Astrocyte (in vitro differentiated cells and primary cell): ENCODE measurements around the gene BLOC1S5.

Source experiments
- CTCF ChIP-seq: IDR thresholded peaks from 2 replicates; pipeline ENCODE4 v1.5.1; 2011; ENCODE audit warnings: low read depth, mild to moderate bottlenecking, inconsistent platforms, low read length, moderate library complexity; ENCODE audit not compliant: insufficient read depth
- EZH2 ChIP-seq: IDR thresholded peaks from 2 replicates; pipeline ENCODE4 v1.6.1; 2012; ENCODE audit warnings: mild to moderate bottlenecking, low read length, inconsistent platforms; ENCODE audit not compliant: insufficient read depth

DNA sequence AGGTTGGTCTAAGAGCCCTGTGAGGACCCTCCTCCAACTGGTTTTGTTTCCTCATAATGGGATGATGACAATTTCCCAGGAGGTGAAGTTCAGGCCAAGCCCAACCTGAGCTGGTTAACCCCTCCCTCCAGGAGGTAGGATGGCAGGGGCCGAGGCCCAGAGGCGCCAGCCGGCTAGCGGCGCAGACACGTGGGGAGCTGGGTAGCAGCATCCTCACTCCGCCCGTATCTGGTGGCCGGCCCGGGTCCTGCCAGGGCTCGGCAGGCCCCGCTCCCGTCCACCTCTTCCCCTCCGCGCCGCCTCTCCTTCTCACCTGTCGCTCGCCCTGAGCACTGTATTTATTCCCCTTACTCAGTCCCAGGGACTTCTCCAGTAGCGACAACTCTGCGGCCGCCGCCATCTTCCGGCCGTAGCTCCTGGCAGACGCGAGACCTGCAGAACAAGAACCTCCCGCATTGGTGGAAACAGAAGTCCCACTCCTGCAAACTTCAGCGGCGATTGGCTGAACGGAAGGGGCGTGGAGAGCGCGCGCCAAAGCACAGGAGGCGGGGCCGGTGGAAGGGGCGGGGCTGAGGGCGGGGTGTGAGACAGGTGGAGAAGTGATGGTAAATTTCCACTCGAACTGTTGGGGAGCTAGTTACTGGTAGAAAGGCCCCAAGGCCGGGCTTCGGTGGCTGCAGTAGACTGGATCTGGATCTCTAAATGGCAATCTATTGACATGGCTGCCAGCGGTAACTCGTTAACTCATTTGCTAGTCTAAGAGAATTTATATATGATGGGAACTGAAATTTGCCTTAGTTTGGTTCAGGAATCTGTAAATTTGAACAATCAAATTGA is 38.2 kb upstream of the BLOC1S5 start, which contains the start of gene EEF1E1:
- no peak for TF ChIP-seq CTCF
- no peak for TF ChIP-seq EZH2
